Lower leg skin (tissue), 4 donors: ENCODE measurements around the gene PRND. TPM values are rescaled to one million over a fixed set of nuclear protein-coding genes. Genes with fewer than 3 reads are reported as not detected.
"Not testable (repeated sequence)": the region's sequence is repeated elsewhere in the genome, so short reads cannot be mapped to it uniquely, and the experiment has no call there.

Source experiments
- DNase-seq, 2 donors: peaks; one replicate each; pipeline ENCODE4 v3.0.0-alpha.2; 2019; ENCODE audit warnings: low spot score in 2 of 2
- H3K4me3 ChIP-seq: fragments of 200-600 bp; sonication (generic); 2 replicates; pipeline ENCODE4 v1.5.1; 2017; ENCODE audit warnings: mild to moderate bottlenecking, low read depth; ENCODE audit not compliant: poor library complexity, severe bottlenecking
- POLR2A ChIP-seq, 2 donors: fragments of 450-650 bp; IDR thresholded peaks; one replicate each; pipeline ENCODE4 v1.6.1; 2016 to 2017; ENCODE audit warnings: antibody characterized with exemption in 2 of 2, mild to moderate bottlenecking in 1 of 2, moderate library complexity in 1 of 2
- WGBS, 2 donors: methylation state at CpG; one replicate each; pipeline ENCODE4 v1.1.5; 2018; 5-methylcytosine and 5-hydroxymethylcytosine counted together
- intact Hi-C: fragments of 100-400 bp; cut with DNase I; formaldehyde crosslinking; loops from one replicate; pipeline ENCODE4 v1.15.0; 2023; ENCODE audit warnings: low total_unique reads
- total RNA-seq, 4 donors: library from RNA; depleted of rRNA; stranded (reverse); fragments of >200 nt; gene quantifications; one replicate each; pipeline ENCODE4 v1.1.0, GENCODE V29; 2016
- TF ChIP-seq, protein P1 (sequence below), 3 donors: fragments of 450-650 bp; IDR thresholded peaks; one replicate each; pipeline ENCODE4 v1.5.1; 2016; ENCODE audit warnings: antibody characterized with exemption in 3 of 3, mild to moderate bottlenecking in 3 of 3, moderate library complexity in 2 of 3

Gene PRND
- total RNA-seq, 4 donors from 2014 or later, result 0.06 to 0.46 TPM; not detected in 2

DNA sequence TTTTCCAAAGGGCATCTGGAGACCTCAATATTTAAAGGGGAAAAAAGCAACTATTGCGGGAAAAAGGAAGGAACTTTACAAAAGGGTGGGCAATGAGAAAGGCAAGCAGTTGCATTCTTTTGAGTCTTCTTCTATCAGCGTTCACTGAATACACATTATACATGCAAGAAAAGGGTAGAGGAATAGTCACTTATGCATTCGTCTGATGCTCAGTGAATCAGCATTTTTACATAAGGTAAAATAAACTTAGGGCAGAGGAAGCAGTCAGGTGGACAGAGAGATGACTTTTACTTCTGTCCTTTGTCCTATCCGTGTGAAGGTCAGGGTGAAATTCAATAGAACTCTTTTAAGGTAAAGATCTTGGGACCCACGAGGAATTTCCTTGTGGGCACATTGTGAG, 49.3 kb downstream of the PRND start:
- no peak overlapping the region for H3K4me3 ChIP-seq
- 79 to 87% methylated on average over 5 of the region's 5 CpGs for WGBS, 2 donors

DNA sequence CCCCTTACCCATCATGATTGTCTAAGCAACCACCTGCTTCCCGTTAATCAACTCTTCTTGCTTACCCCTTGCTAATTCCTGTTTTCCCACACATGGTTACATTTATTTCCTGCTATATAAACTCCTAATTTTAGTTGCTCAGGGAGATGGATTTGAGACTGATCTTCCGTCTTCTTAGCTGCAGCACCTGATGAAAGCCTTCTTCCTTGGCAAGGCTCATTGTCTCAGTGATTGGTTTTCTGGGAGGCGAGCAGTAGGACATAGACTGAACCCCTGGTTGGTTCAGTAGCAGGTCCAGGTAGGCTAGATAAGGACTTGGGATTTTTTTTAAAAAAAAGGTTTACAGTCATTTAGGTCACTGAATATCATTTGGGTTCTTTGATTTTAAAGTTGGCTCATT, 50.4 kb downstream of the PRND start:
- TF ChIP-seq POLR2A (IDR thresholded peaks at IDR 0.05), result no peak
- TF ChIP-seq, protein P1, sequence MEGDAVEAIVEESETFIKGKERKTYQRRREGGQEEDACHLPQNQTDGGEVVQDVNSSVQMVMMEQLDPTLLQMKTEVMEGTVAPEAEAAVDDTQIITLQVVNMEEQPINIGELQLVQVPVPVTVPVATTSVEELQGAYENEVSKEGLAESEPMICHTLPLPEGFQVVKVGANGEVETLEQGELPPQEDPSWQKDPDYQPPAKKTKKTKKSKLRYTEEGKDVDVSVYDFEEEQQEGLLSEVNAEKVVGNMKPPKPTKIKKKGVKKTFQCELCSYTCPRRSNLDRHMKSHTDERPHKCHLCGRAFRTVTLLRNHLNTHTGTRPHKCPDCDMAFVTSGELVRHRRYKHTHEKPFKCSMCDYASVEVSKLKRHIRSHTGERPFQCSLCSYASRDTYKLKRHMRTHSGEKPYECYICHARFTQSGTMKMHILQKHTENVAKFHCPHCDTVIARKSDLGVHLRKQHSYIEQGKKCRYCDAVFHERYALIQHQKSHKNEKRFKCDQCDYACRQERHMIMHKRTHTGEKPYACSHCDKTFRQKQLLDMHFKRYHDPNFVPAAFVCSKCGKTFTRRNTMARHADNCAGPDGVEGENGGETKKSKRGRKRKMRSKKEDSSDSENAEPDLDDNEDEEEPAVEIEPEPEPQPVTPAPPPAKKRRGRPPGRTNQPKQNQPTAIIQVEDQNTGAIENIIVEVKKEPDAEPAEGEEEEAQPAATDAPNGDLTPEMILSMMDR (IDR thresholded peaks at IDR 0.05), result no peak
- no peak for DNase-seq
- no peak overlapping the region for H3K4me3 ChIP-seq
- intact Hi-C loops, result no loop called here
- WGBS, 2 donors, result 94 to 96% methylated on average over 3 of the region's 3 CpGs

More for the DNA sequence above, 49.3 kb downstream of the PRND start:
- no peak for DNase-seq
- TF ChIP-seq, protein P1 (IDR thresholded peaks at IDR 0.05), result no peak
- no peak for TF ChIP-seq POLR2A (IDR thresholded peaks at IDR 0.05)
- intact Hi-C loops, result no loop called here

DNA sequence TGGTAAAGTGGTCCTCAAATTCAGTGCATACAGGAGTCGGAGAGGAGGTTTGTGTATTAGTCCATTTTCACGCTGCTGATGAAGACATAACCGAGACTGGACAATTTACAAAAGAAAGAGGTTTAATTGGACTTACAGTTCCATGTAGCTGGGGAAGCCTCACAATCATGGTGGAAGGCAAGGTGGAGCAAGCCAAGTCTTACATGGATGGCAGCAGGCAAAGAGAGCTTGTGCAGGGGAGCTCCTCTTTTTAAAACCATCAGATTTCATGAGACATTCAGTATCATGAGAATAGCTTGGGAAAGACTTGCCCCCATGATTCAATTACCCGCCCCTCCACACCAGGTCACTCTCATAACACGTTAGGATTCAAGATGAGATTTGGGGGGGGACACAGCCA, 51.3 kb downstream of the PRND start:
- H3K4me3 ChIP-seq, intact Hi-C loops: not testable (repeated sequence)
- 78 to 84% methylated on average over 5 of the region's 5 CpGs for WGBS, 2 donors
- peak in 1 of 2 donors; percentile 18 for DNase-seq

DNA sequence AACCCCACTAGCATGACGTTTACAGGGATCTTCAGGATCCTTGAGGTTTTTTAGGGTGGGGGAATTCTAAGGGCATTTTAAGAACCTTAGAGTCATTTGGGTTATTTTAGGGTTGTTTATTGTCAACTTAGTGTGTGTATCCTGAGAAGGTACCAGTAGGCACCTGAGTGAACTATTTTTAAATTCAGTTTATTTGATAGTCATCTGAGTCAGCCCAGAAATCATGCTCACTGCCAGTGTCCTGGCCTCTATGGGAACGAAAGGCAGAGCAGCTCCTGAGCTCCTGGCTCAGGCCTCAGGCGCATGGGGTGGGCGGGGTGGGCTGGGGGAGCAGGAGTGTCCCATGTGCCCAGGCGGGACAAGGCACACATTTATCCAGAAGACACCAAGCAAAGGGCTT, 52.0 kb downstream of the PRND start:
- 75 to 82% methylated on average over 5 of the region's 5 CpGs for WGBS, 2 donors
- no peak overlapping the region for H3K4me3 ChIP-seq
- intact Hi-C loops, result no loop called here
- TF ChIP-seq, protein P1 (IDR thresholded peaks at IDR 0.05), result no peak
- no peak for TF ChIP-seq POLR2A (IDR thresholded peaks at IDR 0.05)
- DNase-seq, result peak in 1 of 2 donors; percentile 28

DNA sequence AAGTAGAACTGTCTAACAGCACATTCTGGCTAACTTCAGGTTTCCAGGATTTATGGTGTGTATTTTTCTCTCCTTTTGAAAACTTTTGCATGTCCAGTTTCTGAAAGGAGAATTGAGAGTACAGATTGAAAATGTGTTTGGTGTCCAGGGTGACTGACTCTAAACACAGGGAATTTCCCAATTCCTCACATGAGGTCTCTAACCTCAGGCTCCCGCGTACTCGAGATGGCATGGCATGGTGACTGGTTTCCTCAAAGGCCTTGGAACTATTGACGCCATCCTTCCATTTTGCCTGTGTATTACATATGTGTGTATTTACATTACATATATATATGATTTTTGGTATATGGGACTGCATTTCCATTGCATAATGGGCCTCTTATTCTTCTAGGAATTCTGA, 52.5 kb downstream of the PRND start:
- 91 to 93% methylated on average over 4 of the region's 4 CpGs for WGBS, 2 donors
- H3K4me3 ChIP-seq, result no peak overlapping the region
- intact Hi-C loops, result no loop called here

DNA sequence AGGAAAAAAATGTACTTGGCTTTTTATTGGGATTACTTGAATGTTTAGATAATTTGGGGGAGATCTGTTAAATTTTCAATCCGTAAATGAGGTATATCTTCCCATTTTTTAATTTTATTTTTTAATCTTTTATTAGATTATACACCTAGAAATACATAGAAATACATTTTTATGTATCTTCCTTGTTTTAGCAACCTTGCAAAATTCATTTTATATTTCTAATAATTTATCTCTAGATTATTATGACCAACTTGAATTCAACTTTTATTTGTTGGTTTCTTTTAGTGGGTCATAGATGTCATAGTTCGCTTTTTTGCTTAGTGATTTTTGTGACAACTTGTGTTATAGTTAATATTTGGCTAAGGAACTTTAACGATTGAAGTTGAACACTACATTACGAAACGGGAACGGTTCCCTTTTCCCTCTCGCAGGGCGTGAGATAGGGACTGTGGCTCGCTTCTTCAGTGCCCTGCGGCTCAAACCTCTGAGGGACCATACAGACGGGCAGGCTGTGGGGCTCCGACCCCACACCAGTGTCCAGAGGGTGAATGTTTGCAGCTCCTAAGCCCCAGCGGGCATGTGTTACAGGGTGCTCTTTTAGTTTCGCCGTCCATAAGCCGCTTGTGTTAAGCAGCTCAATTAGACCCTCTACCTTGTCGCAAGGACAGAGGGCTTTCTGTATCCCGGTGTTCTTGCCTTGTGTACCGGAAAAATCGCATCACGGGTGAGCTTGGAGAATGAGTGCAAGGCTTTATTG, 53.8 kb downstream of the PRND start:
- TF ChIP-seq, protein P1 (IDR thresholded peaks at IDR 0.05), result no peak
- TF ChIP-seq POLR2A (IDR thresholded peaks at IDR 0.05), result no peak
- intact Hi-C loops, result no loop called here
- WGBS, 2 donors, result 88 to 92% methylated on average over 21 of the region's 21 CpGs
- no peak overlapping the region for H3K4me3 ChIP-seq
- peak in 1 of 2 donors; percentile 72 for DNase-seq

More for the DNA sequence above, 52.5 kb downstream of the PRND start:
- TF ChIP-seq, protein P1 (IDR thresholded peaks at IDR 0.05), result no peak
- no peak for TF ChIP-seq POLR2A (IDR thresholded peaks at IDR 0.05)
- DNase-seq, result no peak
